ENCODE results near the gene CPEB3. TPM values are rescaled to one million over a fixed set of nuclear protein-coding genes. Genes with fewer than 3 reads are reported as not detected.

Gene CPEB3
- total RNA-seq, 1 donor from 2014 or later = 8.8 TPM

DNA sequence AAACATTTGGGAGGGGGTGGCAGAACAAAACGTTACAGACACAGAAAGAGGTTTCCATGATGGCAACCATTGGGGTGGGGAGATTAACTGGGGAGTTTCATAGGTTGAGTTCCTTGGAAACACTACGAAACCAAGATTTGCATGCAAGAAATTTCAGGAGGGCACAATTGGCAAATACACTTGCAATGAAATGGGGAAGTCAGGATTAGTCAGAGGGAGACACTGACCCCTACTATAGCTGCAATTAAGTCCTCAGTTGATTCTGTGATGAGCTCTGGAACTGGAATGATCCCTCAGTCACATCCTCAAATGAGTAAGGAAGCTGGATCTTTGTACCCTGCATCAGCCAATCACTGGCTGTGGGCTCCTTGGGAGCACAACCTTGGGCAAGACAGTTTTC lies 22.1 kb downstream of the CPEB3 start:
- H3K36me3 ChIP-seq = no peaks in the 10 kb centered on the region
- TF ChIP-seq POLR2A (IDR thresholded peaks at IDR 0.05) (no peak), POLR2AphosphoS5 (IDR thresholded peaks at IDR 0.05; ENCODE audit: insufficient read depth in 1 of 2, low read depth in 1 of 2) (no peak)
- TF ChIP-seq, protein P1, sequence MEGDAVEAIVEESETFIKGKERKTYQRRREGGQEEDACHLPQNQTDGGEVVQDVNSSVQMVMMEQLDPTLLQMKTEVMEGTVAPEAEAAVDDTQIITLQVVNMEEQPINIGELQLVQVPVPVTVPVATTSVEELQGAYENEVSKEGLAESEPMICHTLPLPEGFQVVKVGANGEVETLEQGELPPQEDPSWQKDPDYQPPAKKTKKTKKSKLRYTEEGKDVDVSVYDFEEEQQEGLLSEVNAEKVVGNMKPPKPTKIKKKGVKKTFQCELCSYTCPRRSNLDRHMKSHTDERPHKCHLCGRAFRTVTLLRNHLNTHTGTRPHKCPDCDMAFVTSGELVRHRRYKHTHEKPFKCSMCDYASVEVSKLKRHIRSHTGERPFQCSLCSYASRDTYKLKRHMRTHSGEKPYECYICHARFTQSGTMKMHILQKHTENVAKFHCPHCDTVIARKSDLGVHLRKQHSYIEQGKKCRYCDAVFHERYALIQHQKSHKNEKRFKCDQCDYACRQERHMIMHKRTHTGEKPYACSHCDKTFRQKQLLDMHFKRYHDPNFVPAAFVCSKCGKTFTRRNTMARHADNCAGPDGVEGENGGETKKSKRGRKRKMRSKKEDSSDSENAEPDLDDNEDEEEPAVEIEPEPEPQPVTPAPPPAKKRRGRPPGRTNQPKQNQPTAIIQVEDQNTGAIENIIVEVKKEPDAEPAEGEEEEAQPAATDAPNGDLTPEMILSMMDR (IDR thresholded peaks at IDR 0.05) = no peak

DNA sequence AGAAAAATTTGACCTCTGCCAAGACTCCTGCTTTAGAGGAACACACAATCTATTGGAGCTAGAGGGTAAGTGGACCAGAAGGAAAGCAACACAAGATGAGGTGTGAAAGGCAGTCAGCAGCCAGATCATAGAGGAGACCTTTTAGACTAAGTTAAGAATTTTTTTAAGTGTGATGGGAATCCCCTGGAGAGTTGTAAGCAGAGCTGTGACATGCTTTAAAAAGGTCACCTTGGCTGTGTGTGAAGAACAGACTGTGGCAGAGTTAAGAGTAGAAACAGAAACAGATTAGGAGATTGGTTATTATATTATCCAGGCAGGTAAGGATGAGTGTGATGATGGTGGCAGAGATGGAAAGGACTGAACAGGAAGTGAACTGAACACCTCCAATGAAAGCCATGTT lies 23.5 kb downstream of the CPEB3 start:
- TF ChIP-seq, protein P1 (IDR thresholded peaks at IDR 0.05) = no peak
- TF ChIP-seq POLR2AphosphoS5 (IDR thresholded peaks at IDR 0.05; ENCODE audit: insufficient read depth in 1 of 2, low read depth in 1 of 2) = no peak
- TF ChIP-seq POLR2A (IDR thresholded peaks at IDR 0.05) = no peak
- intact Hi-C loops (cut with DNase I) = no loop called here
- Histone ChIP-seq H3K27me3 (no peaks in the 10 kb centered on the region), H3K9me3 (no peaks in the 10 kb centered on the region), H3K4me3 (no peak overlapping the region), H3K4me1 (peaks cover 4% of the 10 kb centered on the region), H3K36me3 (no peaks in the 10 kb centered on the region), H3K27ac (no peak overlapping the region)
- no peak for DNase-seq (ENCODE audit: extremely low spot score in 2 of 2)

More for the DNA sequence above, 22.1 kb downstream of the CPEB3 start:
- Histone ChIP-seq H3K27me3 (no peaks in the 10 kb centered on the region), H3K4me3 (no peak overlapping the region), H3K9me3 (no peaks in the 10 kb centered on the region), H3K27ac (no peak overlapping the region), H3K4me1 (peaks cover 4% of the 10 kb centered on the region)
- intact Hi-C loops (cut with DNase I) = no loop called here
- DNase-seq (ENCODE audit: extremely low spot score in 2 of 2) = no peak

DNA sequence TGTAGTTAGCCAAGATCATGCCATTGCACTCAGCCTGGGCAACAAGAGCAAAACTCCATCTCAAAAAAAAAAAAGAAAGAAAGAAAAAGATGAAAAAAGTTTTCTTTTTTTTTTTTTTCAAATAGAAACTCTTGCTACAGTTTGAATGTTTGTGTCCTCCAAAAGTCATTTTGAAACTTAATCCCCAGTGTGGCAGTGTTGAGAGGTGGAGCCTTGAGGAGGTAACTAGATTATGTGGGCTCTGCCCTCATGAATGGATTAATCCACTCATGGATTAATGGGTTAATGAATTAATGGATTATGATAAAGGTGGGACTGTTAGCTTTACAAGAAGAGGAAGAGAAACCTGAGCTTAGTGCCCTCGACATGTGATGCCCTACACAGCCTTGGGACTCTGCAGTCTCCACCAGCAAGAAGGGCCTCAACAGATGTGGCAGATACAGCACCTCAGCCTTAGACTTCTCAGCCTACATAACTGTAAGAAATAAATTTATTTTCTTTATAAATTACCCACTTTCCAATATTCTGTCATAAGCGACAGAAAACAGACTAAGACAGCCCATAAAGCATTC lies 25.1 kb downstream of the CPEB3 start:
- Histone ChIP-seq H3K27me3 (no peaks in the 10 kb centered on the region), H3K27ac (no peak overlapping the region), H3K4me1 (peaks cover 4% of the 10 kb centered on the region), H3K9me3 (no peaks in the 10 kb centered on the region), H3K36me3 (no peaks in the 10 kb centered on the region), H3K4me3 (no peak overlapping the region)
- no peak for DNase-seq (ENCODE audit: extremely low spot score in 2 of 2)
- intact Hi-C loops (cut with DNase I) = no loop called here
- no peak for TF ChIP-seq POLR2A (IDR thresholded peaks at IDR 0.05)
- TF ChIP-seq, protein P1 (IDR thresholded peaks at IDR 0.05) = no peak
- TF ChIP-seq POLR2AphosphoS5 (IDR thresholded peaks at IDR 0.05; ENCODE audit: insufficient read depth in 1 of 2, low read depth in 1 of 2) = no peak

DNA sequence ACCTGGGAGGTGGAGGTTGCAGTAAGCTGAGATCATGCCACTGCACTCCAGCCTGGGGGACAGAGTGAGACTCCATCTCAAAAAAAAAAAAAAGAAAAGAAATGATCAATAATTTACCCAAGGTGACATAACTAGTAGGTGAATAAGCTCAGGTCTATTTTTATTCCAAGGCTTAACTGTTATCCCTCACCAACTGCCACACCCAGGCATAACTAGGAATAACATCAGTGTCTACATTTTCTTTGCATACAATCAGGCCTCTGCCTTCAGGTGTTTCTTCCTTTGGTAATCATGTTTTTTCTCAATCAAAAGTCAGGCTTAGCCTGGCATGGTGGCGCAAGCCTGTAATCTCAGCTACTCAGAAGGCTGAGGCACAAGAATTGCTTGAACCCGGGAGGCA lies 26.6 kb downstream of the CPEB3 start:
- no peak for DNase-seq (ENCODE audit: extremely low spot score in 2 of 2)
- TF ChIP-seq, protein P1 (IDR thresholded peaks at IDR 0.05) = no peak
- TF ChIP-seq POLR2A (IDR thresholded peaks at IDR 0.05) (no peak), POLR2AphosphoS5 (IDR thresholded peaks at IDR 0.05; ENCODE audit: insufficient read depth in 1 of 2, low read depth in 1 of 2) (no peak)
- H3K27ac ChIP-seq = no peak overlapping the region
- no peaks in the 10 kb centered on the region for H3K9me3 ChIP-seq
- no peaks in the 10 kb centered on the region for H3K27me3 ChIP-seq
- H3K4me1 ChIP-seq = peaks cover 4% of the 10 kb centered on the region
- intact Hi-C loops (cut with DNase I) = no loop called here
- no peaks in the 10 kb centered on the region for H3K36me3 ChIP-seq
- no peak overlapping the region for H3K4me3 ChIP-seq

DNA sequence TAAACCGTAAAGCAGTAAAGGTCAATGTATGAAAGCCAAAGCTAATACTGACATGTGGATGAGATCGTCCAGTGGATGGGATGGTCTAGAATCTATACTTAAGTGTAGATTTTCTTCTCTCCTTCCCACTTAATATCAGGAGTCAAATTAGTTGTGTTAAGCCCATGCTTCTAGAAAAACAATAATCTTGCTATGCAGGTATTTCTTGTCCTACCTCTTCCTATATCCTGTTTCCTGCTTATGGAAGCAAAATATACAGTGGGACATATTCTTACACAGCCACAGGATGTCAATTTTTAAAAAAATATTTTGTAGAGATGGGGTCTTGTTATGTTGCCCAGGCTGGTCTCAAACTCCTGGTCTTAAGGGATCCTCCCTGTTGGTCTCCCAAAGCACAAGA lies 27.5 kb downstream of the CPEB3 start:
- DNase-seq (ENCODE audit: extremely low spot score in 2 of 2) = no peak
- Histone ChIP-seq H3K9me3 (no peaks in the 10 kb centered on the region), H3K4me3 (no peak overlapping the region), H3K27me3 (no peaks in the 10 kb centered on the region), H3K36me3 (no peaks in the 10 kb centered on the region), H3K27ac (no peak overlapping the region), H3K4me1 (peaks cover 4% of the 10 kb centered on the region)
- intact Hi-C loops (cut with DNase I) = no loop called here
- TF ChIP-seq, protein P1 (IDR thresholded peaks at IDR 0.05) = no peak
- TF ChIP-seq POLR2A (IDR thresholded peaks at IDR 0.05) = no peak
- TF ChIP-seq POLR2AphosphoS5 (IDR thresholded peaks at IDR 0.05; ENCODE audit: insufficient read depth in 1 of 2, low read depth in 1 of 2) = no peak

All from vagina (tissue), 2 donors.